HG03025 (cell line): ENCODE data around the gene SOAT2.
"Not testable (repeated sequence)": the region's sequence is repeated elsewhere in the genome, so short reads cannot be mapped to it uniquely, and the experiment has no call there.

ENCODE experiments used
- ATAC-seq: cut with Tn5 transposase; IDR thresholded peaks from one replicate; pipeline ENCODE4 v1.9.1; 2021; ENCODE audit warnings: mild to moderate bottlenecking, moderate library complexity; ENCODE audit not compliant: unreplicated experiment, low FRiP score

SOAT2 gene

DNA sequence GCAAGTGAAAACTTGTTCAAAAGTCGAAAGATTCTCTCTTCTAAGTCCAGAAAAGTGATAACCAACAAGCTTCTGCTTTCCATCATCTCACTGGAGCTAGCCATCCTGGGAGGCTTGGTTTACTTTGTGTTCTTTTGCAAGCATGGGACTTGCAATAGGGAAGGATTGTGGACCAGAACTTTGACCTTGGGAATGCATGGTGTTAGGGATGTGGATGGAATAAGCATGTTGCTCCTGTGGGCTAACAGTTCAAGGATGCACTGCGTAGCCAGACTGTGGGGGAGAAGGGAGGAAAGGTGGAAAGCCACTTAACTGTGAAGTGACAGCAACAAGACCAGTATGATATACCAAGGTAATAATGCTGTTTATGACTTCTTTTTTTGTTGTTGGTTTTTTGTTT, 28.6 kb downstream of the SOAT2 start:
- no peak for ATAC-seq

DNA sequence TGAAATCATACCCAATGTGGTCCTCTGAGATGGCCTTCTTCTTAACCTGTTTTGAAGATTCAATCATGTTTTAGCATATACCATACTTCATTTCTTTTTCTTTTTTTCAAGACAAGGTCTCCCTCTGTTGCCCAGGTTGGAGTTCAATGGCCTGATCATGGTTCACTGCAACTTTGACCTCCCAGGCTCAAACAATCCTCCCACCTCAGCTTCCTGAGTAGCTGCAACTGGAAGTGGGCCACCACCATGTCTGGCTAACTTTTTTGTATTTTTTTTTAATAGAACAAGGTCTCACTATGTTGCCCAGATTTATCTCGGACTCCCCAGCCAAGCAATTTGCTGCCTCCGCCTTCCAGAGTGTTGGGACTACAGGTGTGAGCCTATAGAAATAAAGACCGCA, 30.4 kb downstream of the SOAT2 start:
- no peak for ATAC-seq

DNA sequence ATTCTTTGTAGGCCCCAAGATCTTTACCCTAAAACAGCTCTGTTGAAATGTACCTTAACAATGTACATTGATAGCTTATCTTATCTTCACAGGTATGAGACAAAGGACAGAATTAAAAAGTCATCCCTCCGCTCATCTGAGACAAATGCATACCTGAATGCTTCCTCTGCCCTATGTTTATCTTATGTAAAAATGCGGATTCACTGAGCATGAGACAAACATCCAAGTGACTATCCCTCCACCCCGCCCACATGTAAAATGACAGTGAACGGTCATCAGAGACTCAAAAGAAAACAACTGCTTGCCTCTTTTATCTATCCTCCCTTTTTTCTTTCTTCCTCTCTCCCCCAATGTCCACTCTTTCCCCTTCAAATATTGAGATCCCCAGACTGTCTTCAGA, 40.1 kb downstream of the SOAT2 start:
- ATAC-seq: no peak

DNA sequence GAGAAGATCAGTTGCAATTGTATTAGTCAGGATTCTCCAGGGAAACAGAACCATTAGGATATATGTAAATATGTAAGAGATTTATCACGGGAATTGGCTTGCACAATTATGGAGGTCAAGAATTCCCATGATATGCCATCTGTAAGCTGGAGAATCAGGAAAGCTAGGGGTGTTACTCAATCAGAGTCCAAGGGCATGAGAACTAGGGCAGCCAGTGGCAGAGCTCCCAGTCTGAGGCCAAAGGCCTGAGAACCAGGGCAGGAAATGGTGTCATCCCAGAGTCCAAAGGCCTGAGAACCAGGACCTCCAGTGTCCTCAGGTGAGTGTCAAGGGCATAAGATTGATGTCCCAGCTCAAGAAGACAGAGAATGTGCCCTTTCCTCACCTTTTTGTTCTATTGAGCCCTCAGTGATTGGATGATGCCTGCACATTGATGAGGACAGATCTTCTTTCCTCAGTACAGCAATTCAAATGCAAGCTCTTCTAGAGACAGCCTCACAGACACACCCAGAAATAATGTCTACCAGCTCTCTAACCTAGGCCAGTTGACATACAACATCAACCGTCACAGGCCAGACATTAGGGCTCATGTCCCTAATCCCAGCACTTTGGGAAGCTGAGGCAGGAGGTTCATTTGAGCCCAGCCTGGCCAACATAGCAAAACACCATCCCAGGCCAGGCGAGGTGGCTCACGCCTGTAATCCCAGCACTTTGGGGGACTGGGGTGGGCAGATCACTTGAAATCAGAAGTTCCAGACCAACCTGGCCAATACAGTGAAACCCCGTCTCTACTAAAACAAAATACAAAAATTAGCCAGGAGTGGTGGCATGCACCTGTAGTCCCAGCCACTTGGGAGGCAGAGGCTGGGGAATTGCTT, 42.3 kb downstream of the SOAT2 start:
- no peak for ATAC-seq

DNA sequence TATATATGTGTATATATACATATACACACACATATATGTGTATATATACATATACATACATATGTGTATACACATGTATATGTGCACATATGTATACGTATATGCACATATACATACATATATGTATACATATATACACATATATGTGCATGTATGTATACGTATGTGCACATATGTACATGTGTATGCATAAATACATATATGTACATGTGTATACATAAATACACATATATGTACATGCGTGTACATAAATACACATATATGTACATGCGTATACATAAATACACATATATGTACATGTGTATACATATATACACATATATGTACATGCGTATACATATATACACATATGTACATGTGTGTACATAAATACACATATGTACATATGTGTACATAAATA, 43.9 kb downstream of the SOAT2 start:
- no peak for ATAC-seq

DNA sequence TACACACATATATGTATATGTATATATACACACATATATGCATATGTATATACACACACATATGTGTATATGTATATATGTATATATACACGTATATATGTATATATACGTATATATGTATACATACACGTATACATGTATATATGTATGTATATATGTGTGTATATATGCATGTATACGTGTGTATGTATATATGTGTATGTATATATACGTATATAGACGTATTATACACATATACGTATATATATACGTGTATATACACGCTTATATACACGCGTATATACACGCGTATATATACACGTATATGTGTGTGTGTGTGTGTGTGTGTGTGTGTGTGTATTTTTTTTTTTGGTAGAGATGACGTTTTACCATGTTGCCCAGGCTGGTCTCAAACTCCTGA, 44.4 kb downstream of the SOAT2 start:
- no peak for ATAC-seq

DNA sequence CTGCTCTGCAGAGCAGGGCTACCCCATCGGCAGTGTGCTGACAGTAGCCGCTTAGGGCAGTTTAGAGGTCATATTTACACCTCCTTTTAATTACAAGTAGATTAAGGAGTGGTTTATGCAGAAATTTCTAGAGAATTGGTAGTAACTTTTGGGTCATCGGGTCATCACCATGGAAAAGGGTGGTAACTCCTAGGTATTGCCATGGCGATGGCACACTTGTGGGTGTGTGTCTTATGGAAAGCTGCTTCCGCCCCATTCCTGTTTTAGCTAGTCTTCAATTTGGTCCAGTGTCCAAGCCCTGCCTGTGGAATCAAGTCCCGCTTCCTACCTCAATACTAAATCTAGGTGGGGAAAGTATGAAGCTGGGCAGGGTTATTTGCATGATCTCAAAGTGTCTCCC, 47.8 kb downstream of the SOAT2 start:
- no peak for ATAC-seq

DNA sequence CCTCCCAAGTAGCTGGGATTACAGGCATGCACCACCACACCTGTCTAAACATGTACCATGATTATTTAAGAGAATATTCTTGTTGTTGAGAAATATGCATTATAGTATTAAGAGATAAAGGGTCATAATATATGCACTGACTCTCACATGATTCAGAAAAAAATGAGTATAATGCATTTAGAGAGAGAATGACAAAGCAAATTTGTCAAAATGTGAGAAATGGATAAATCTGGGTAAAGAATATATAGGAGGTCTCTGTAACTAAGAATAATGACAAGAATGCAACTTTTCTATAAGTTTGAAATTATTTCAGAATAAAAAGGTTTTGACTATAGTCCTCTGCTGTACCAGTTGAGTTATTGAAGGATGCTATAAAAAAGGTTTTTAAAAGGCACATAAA, 49.1 kb downstream of the SOAT2 start:
- ATAC-seq: no peak

DNA sequence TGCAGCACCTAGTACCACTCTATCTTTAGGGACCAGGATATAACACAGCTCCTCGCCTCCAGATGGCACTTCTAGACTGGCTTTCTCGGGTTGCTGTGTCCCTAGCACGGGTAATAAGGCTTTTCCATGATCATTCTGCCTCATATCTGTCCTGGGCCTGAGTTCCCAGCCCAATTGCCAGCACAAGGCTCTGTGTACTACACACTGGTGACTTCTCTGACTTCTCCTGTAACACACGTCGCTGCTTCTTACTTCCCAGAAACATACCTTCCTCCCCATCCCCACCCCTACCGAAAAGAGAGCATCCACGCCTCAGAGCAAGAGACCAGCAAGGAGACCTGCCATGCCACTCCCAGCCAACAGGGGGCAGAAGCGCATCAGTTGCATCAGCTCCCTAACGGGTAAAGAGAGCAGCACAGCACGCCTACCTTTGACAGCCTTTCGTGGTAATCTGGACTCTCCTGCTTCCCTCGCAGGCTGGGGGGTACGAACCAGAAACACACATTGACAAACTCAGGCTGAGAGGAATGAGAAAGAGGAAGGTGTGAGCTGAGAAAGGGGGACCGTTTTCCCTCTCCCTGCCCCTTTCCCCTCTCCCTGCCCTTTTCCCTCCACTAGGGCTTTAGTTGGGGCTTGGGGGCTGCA, 56.0 kb downstream of the SOAT2 start:
- peak; percentile 49 for ATAC-seq

DNA sequence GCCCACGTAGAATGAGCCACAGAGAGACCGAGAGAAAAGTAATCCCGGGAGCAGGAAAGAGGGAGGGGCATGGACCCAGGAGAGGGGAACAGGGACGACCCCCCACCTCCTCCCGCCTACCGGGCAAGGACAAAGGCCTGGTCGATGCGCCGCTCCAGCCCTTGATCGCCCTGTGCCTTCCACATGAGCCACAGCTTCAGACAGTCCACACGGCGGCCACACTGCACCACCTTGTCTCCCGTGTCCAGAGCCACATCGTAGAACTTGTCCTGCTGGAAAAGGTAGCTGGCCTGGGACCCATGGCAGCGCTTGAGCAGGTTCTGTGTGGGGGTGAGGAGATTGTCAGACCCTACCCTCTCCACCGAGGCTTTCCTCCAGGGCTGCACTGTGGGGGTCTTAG, 56.7 kb downstream of the SOAT2 start:
- ATAC-seq: no peak

DNA sequence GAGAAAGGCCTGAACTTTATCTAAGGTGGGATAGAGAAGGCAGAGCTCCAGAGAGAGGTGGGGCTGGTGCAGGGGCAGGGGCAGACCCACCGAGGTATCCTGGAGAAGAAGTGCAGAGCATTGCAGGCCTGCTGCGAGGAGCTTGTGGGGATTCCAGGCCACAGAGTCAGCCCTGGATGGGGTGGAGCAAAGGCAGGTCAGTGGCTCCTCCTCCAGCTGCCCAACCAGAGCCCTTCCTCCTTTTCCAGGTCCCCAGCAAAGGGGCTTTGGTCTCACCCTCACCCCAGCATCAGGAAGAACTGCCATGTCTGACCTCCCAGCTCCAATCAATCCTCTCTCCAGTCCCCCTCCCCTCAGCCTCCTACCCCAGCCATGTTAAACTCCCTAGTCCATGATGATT, 57.4 kb downstream of the SOAT2 start:
- no peak for ATAC-seq

DNA sequence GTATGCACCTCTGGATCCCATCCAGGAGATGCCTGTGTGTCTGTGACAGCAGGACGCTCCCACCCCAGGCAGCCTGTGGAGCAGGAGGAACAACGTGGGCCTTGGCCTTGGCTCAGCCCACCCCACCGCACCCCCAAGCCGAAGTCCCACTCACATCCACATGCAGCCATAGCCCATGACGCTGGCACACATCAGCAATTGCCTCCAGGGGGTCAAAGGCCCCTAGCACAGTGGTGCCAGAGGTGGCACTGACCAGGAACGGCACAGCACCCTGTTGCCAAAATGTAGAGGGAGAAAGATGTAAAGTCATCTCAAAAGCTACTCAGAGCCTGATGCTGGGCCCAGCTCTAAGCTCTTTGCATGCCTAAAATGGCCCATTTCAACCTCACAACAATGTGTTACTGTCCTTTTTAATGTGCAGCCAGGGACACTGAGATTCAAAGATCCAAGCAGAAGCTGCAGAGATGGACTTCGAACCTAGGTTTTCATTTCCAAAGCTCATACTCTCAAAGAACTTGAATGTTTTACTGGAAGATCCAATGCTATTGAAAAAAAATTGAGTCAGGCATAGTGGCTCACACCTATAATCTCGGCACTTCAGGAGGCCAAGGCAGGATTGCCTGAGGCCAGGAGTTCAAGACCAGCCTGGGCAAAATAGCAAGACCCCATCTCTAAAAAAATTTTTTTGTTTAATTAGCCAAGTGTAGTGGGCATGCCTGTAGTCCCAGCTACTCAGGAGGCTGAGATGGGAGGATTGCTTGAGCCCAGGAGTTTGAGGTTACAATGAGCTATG, 58.0 kb downstream of the SOAT2 start:
- no peak for ATAC-seq

DNA sequence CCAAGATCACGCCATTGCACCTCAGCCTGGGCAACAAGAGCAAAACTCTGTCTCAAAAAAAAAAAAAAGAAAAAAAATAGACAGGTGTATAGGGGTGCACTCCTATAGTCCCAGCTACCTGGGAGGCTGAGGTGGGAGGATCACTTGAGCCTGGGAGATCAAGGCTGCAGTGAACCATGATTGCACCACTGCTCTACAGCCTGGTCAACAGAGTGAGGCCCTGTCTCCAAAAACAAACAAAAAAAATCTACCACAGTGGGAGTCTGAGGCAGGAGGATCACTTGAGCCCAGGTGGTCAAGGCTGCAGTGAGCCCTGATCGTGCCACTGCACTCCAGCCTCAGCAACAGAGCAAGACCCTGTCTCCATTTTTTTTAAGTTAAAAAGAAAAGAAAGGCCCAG, 59.7 kb downstream of the SOAT2 start:
- not testable (repeated sequence) for ATAC-seq

DNA sequence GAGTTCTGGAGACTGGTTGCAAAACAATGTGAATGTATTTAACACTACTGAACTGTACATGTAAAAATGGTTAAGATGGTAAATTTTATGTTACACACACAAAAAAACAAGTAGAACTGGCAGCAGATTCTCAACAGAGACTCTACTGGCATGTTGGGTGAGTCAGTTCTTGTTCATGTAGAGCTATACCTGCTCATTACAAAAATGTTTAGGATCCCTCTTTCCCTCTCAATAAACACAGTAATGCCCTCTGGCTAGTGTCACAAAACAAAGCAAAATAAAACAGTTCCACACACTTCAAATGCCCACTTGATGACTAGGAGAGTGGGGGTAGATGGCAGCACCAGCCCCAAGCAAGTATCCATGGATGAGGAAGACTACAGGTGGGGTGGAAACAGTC, 63.6 kb downstream of the SOAT2 start:
- no peak for ATAC-seq

DNA sequence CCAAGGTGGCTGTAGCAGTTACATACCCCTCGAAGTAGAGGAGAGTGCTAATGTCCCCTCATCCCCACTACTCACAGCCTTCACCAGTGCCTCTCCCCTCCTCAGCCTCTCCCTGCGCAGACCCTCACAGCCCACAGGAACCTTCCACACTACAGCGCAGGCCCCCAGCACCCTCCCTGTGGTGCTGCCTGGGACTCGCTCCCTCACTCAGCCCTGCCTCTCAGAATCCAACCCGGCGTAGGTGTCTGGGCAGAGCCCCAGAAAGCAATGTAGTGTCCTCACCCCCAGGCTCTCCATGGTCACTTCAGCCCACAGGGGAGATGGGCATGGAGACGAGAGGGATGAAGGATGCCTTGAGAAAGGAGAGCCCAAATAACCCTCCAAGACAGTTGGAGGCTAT, 66.4 kb downstream of the SOAT2 start:
- no peak for ATAC-seq

DNA sequence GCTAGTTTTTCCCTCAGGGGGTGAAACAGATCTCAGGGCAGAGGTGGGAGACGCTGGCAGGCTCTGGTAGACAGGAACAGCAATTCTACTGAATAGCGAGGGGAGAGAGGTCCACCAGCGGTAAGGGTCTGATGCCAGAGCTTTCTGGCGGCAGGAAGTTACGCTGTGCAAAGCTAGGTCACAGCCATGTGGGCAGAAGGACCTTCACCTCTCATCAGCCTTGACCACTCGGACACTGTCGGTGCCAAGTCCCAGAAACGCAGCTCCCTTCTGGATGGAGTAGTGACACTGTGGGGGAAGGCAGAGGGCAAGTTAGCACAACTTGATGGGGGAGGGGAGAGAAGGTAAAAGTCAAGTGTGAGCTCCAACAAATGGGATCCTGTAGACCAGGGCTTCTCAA, 66.9 kb downstream of the SOAT2 start:
- ATAC-seq: no peak

DNA sequence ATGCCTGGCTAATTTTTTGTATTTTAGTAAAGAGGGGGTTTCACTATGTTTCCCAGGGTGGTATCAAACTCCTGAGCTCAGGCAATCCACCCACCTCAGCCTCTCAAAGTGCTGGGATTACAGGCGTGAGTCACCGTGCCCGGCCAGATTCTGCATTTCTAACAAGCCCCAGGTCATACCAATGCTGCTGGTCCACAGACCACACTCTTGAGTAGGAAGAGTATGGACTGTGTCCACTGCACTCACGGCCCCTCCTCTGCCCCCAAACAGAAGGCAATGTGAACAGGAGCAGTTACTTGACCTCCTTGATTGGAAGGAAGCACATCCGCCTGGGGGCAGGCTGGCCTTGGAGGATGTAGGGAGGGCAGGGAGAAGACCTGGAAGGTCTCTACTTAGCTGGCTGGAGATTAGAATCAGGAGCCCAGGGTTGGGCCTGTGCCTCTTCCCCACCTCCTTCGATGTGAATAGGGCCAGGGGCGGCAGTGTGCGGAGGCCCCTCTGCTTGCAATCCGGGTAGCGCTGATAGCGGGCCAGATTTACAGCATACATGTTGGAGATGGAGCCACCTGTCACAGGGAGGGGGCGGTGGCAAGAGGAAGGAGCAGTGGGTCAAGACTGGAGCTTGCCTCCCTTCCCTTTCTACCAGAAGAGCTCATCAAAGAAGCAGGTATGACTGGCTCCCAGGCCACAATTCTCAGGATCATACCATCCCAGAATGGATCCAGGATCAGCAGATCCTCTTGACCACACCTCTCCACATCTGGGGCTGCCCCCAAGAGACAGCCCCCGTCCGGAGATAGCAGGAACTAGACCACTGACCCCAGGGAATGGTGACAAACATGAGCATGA, 67.8 kb downstream of the SOAT2 start:
- ATAC-seq: no peak

DNA sequence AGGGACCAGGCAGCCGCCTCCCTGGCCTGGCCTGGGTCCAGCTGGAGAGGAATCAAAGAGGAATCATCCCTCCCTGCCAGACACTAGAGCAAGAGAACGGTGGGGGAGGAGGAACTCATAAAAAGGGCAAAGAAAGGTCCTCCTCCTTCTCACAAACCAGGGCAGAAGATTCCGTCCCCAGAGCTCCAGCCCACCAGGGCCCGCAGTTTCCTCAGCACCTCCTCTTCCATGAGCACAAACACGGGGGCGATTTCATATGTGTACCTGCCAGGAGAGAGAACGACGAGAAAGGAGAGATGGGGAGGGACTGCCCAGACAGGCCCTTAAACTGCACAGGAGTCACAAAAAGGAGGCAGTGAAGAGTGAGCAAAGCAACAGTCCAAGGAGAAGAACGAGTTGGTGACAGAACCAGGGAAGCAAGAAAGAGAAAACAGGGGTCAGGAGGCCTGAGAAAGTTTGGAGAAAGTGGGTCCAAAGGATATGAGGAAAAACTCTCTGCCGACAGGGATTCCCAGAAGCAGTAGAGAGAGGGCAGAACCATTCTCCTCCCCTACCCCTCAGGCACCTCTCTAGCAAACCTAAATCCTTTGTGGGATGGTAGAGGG, 68.5 kb downstream of the SOAT2 start:
- no peak for ATAC-seq

DNA sequence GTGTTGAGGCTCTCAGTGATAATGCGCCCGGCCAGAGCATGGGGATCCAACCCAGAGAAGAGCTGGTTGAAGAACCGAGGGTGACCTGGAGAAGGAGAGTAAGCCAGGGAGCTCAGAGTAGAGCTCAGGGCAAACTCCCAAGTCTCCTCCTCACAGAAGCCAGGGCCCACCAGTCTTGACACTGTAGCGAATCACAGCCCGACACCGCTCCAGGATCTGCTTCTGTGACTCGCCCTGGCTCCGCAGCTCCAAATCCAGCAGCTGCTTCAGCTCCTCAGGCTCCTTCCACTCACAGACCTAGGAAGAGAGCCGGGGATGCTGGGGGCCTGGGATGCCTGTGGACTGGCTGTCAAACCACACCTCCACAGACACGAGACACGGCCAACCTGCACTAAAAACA, 69.1 kb downstream of the SOAT2 start:
- no peak for ATAC-seq

DNA sequence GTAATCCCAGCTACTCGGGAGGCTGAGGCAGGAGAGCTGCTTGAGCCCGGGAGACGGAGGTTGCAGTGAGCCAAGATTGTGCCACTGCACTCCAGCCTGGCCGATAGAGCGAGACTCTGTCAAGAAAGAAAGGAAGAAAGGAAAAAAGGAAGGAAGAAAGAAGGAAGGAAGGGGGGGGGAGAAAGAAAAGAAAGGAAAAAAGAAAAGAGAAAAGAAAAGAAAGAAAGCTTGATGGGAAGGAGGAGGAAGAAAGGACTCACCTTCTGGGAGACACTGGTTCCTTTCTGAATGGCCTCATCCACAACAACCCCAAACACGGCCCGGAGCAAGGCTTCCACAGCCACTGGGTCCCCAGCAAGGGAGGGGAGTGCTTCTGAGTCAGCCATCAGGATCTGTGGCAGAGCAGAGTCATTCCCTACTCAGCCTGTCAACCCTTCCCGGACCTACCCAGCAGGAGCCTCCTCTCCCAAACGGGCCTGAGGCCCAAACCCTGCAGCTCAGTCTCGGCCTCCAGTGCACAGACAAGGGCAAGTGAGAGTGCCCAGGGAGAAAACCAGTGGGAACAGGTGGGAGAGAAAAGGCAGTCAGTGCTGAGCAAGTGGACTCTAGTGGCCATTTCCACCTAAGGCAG, 69.9 kb downstream of the SOAT2 start:
- ATAC-seq: no peak
